Smooth muscle cell (in vitro differentiated cells): ENCODE measurements around the gene CDC6. TPM values are rescaled to one million over a fixed set of nuclear protein-coding genes. Genes with fewer than 3 reads are reported as not detected.
A peak's percentile ranks its signal among the peaks of the same experiment; 100 is the strongest.

ENCODE experiments used
- DNase-seq: peaks from one replicate; lab custom pipeline; 2025; ENCODE audit not compliant: unreplicated experiment; lab: John Stamatoyannopoulos, UW
- H2AFZ ChIP-seq: fragments of 200-600 bp; sonication (generic); 2 replicates; pipeline ENCODE4 v1.6.0; 2016; ENCODE audit warnings: antibody characterized with exemption, low read depth, mild to moderate bottlenecking
- H3F3A ChIP-seq: fragments of 200-600 bp; sonication (generic); 2 replicates; pipeline ENCODE4 v1.6.0; 2017; ENCODE audit warnings: antibody characterized with exemption, low read depth
- H3K27ac ChIP-seq: fragments of 200-600 bp; sonication (generic); 2 replicates; pipeline ENCODE4 v1.5.1; 2016; ENCODE audit warnings: low read depth, mild to moderate bottlenecking
- H3K27me3 ChIP-seq: fragments of 200-600 bp; sonication (generic); 2 replicates; pipeline ENCODE4 v1.6.1; 2016; ENCODE audit warnings: low read depth, mild to moderate bottlenecking
- H3K36me3 ChIP-seq: fragments of 200-600 bp; sonication (generic); 2 replicates; pipeline ENCODE4 v1.5.1; 2016; ENCODE audit warnings: low read depth
- H3K4me1 ChIP-seq: fragments of 200-600 bp; sonication (generic); 2 replicates; pipeline ENCODE4 v1.5.1; 2016; ENCODE audit warnings: low read depth
- H3K4me2 ChIP-seq: fragments of 200-600 bp; sonication (generic); 2 replicates; pipeline ENCODE4 v1.6.0; 2016; ENCODE audit warnings: mild to moderate bottlenecking
- H3K4me3 ChIP-seq: fragments of 200-600 bp; sonication (generic); 2 replicates; pipeline ENCODE4 v1.5.1; 2016; ENCODE audit warnings: mild to moderate bottlenecking
- H3K79me2 ChIP-seq: fragments of 200-600 bp; sonication (generic); 2 replicates; pipeline ENCODE4 v1.6.0; 2016; ENCODE audit warnings: low read depth, mild to moderate bottlenecking
- H3K9ac ChIP-seq: fragments of 200-600 bp; sonication (generic); 2 replicates; pipeline ENCODE4 v1.6.0; 2016; ENCODE audit warnings: low read depth
- H3K9me3 ChIP-seq: fragments of 200-600 bp; sonication (generic); replicated peaks from 2 replicates; pipeline ENCODE4 v1.5.1; 2016; ENCODE audit warnings: low read depth
- H4K20me1 ChIP-seq: fragments of 200-600 bp; sonication (generic); 2 replicates; pipeline ENCODE4 v1.6.0; 2016; ENCODE audit warnings: low read depth
- WGBS: methylation state at CpG from one replicate; pipeline ENCODE4 v1.1.7; 2016; ENCODE audit warnings: low lambda C conversion rate; 5-methylcytosine and 5-hydroxymethylcytosine counted together
- polyA plus RNA-seq: library from polyadenylated mRNA; unstranded; fragments of >200 nt; fragmentation: Nextera tagmentation; extraction: Ambion mirVana; gene quantifications from 2 replicates; pipeline ENCODE4 v1.2.1, GENCODE V29; 2016
- total RNA-seq: library from RNA; depleted of rRNA; stranded (reverse); fragments of >200 nt; gene quantifications from 2 replicates; pipeline ENCODE4 v1.2.3, GENCODE V29; 2014
- TF ChIP-seq, protein P1 (sequence below): fragments of 200-600 bp; sonication (generic); IDR thresholded peaks from 2 replicates; pipeline ENCODE4 v1.5.1; 2017; ENCODE audit warnings: borderline replicate concordance, mild to moderate bottlenecking, antibody characterized with exemption; ENCODE audit not compliant: insufficient read depth, poor library complexity, severe bottlenecking

CDC6 gene
- total and polyA plus RNA-seq, 2 experiments from 2014 or later: 5.5 to 15.1 TPM

DNA sequence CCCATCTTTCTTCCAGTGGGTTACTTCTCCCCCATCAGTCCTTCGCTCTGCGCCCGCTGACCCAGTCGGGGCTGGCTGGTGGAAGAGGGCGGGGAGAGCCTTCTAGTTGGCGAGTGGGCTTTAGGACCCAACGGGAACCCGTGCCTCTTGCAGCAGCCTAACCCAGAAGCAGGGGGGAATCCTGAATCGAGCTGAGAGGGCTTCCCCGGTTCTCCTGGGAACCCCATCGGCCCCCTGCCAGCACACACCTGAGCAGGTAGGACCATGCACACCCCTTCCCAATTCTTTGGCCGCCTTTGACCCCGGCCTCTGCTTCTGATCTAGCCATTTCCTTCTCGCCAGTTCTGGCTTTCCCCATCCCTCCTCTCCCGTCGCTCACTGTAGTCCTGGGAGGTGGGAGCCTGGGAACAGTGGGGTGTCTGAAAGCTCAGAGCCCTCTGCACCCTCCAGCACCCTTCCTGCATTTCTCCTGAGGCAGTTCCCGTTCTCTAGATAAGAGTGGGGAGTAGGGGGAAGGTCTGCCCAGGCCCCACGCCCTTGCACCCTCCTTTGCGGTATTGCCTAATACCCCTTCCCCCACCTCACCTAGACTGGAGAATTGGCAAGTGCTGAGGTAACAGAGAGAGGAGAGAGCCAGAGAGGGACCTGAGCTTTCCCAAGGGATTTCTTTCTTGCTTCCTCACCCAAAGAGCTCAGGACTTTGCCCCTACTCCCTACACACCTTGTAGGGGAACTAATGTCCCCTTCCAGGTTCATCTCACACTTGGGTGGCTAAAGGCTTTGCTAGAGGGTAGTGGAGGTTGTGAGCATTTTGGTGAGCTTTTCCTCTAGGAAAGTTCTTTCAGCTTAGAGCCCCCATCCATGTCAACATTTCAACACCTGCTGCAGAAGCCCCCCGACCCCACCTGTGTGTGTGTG, 21.6 kb downstream of the CDC6 start, which contains the start of gene RARA:
RARA (plus strand) TSS at position 150 of the 918 bp plus-strand sequence. CDS start 22,039 bp downstream, outside the sequence.
- Histone ChIP-seq H3K4me2 (peak within 1 kb of the TSS; percentile 90), H2AFZ (peak within 1 kb of the TSS; percentile 28), H3K4me3 (peak within 1 kb of the TSS; percentile 72), H3K79me2 (peaks cover 14% of the 10 kb centered on the region), H3K27me3 (no peaks in the 10 kb centered on the region), H3K4me1 (peaks cover 59% of the 10 kb centered on the region), H3K9me3 (no peaks in the 10 kb centered on the region), H3F3A (peaks cover 15% of the 10 kb centered on the region), H3K9ac (peak within 1 kb of the TSS; percentile 66), H3K36me3 (no peaks in the 10 kb centered on the region), H3K27ac (peak within 1 kb of the TSS; percentile 78), H4K20me1 (peaks cover under 1% of the 10 kb centered on the region)
- no peak for DNase-seq
- TF ChIP-seq, protein P1, sequence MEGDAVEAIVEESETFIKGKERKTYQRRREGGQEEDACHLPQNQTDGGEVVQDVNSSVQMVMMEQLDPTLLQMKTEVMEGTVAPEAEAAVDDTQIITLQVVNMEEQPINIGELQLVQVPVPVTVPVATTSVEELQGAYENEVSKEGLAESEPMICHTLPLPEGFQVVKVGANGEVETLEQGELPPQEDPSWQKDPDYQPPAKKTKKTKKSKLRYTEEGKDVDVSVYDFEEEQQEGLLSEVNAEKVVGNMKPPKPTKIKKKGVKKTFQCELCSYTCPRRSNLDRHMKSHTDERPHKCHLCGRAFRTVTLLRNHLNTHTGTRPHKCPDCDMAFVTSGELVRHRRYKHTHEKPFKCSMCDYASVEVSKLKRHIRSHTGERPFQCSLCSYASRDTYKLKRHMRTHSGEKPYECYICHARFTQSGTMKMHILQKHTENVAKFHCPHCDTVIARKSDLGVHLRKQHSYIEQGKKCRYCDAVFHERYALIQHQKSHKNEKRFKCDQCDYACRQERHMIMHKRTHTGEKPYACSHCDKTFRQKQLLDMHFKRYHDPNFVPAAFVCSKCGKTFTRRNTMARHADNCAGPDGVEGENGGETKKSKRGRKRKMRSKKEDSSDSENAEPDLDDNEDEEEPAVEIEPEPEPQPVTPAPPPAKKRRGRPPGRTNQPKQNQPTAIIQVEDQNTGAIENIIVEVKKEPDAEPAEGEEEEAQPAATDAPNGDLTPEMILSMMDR: no peak
- 5% methylated on average over 20 of the region's 20 CpGs for WGBS

DNA sequence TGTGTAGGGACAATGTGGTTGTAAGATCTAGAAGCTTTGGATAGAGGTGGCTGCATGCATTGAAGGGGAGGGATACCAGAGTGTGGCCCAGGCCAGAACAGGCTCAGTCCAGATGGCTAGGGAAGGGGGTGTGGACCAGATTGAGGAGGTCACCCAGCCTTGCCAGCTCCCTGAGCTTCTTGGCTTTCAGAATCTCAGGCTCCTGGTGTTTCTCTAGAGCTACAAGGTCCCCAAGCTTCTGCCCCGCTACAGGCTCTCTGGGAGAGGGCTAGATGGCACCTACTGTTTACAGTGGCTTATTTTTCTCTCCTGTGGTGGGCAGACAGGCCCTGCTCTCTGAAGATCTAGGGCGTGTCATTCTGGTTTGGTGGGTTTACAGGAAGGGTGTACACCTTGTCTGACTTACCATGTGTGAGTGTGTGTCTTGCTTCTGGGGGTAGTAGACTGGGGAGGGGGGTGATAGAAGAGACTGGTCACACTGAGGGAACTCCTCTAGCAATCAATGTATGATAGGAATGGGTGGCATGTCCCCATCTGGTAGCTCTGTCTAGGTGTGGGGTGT, 22.4 kb downstream of the CDC6 start:
- no peaks in the 10 kb centered on the region for H3K27me3 ChIP-seq
- WGBS: 71% methylated on average over 2 of the region's 2 CpGs
- H3K4me2 ChIP-seq: peak overlapping the region; percentile 90
- TF ChIP-seq, protein P1: no peak
- H3K9me3 ChIP-seq: no peaks in the 10 kb centered on the region
- no peak for DNase-seq
- peaks cover 15% of the 10 kb centered on the region for H3F3A ChIP-seq
- H3K4me1 ChIP-seq: peaks cover 65% of the 10 kb centered on the region
- H3K36me3 ChIP-seq: no peaks in the 10 kb centered on the region
- no peak overlapping the region for H2AFZ ChIP-seq
- H3K9ac ChIP-seq: no peak overlapping the region
- no peaks in the 10 kb centered on the region for H4K20me1 ChIP-seq
- no peak overlapping the region for H3K27ac ChIP-seq
- H3K4me3 ChIP-seq: peak overlapping the region; percentile 72
- H3K79me2 ChIP-seq: peaks cover 14% of the 10 kb centered on the region

DNA sequence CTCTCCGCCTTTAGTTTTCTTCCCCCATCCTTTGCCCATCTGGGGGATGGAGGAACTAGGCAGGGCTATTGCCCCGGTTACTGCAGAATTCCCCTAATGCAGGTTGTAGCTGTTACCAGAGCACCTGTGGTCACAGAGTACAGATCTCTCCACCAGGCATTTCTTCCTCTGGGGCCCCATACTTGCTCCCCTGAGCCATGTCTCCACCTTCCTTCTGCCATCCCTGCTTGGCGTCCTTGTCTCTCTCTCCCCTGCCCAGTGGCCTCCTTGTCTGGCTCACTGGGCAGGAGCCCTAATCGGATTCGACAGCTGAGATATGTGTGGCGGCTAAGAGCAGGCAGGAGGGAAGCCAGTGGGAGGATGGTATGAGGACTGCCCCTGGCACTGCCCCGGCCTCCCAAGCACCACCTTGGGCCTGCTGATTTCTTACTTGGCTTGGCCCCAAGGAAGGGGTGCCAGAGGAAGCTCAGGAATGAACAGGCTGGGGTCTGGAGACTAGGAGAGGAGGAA, 23.3 kb downstream of the CDC6 start:
- TF ChIP-seq, protein P1: no peak
- Histone ChIP-seq H3K27ac (no peak overlapping the region), H3K9ac (no peak overlapping the region), H3F3A (peaks cover 19% of the 10 kb centered on the region), H3K36me3 (no peaks in the 10 kb centered on the region), H3K4me3 (peak overlapping the region; percentile 72), H3K4me1 (peaks cover 72% of the 10 kb centered on the region), H3K27me3 (no peaks in the 10 kb centered on the region), H3K4me2 (peak overlapping the region; percentile 90), H2AFZ (no peak overlapping the region), H4K20me1 (peaks cover 1% of the 10 kb centered on the region), H3K79me2 (peaks cover 14% of the 10 kb centered on the region), H3K9me3 (no peaks in the 10 kb centered on the region)
- DNase-seq: no peak
- 59% methylated on average over 7 of the region's 7 CpGs for WGBS
